GM10266 (cell line): ENCODE measurements around the gene INHA.

Source experiments
- DNase-seq: peaks from one replicate; pipeline ENCODE4 v3.0.0; 2012; ENCODE audit errors: extremely low spot score
- TF ChIP-seq, protein P1 (sequence below): IDR thresholded peaks from 2 replicates; pipeline ENCODE4 v1.5.1; 2012; ENCODE audit warnings: mild to moderate bottlenecking, low read depth; ENCODE audit not compliant: control insufficient read depth, insufficient read depth; ENCODE audit errors: missing control alignments

The INHA gene

GRCh38 chr2:219615894-219616293 lies 43.8 kb downstream of the INHA start:
- TF ChIP-seq, protein P1, sequence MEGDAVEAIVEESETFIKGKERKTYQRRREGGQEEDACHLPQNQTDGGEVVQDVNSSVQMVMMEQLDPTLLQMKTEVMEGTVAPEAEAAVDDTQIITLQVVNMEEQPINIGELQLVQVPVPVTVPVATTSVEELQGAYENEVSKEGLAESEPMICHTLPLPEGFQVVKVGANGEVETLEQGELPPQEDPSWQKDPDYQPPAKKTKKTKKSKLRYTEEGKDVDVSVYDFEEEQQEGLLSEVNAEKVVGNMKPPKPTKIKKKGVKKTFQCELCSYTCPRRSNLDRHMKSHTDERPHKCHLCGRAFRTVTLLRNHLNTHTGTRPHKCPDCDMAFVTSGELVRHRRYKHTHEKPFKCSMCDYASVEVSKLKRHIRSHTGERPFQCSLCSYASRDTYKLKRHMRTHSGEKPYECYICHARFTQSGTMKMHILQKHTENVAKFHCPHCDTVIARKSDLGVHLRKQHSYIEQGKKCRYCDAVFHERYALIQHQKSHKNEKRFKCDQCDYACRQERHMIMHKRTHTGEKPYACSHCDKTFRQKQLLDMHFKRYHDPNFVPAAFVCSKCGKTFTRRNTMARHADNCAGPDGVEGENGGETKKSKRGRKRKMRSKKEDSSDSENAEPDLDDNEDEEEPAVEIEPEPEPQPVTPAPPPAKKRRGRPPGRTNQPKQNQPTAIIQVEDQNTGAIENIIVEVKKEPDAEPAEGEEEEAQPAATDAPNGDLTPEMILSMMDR = no peak
- DNase-seq = no peak

DNA sequence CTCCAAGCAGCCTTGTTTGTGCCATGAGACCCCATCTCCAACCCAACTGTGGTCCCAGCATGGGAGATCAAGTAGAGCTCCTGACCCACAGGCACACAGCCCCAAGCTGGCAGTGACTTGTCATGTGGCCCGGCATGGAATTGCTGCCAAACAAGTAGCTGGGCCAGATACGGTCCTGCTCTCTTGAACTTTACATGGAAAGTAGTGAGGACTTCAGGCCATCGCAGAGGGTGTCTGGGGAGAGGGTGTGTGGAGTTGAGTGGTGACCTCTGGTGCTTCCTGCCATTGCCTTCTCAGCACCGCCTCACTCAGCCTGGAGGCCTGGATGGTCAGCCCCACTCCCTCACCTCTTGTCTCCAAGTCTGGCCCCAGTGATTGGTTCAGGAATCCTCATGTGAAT lies 44.4 kb downstream of the INHA start:
- TF ChIP-seq, protein P1 = no peak
- no peak for DNase-seq

DNA sequence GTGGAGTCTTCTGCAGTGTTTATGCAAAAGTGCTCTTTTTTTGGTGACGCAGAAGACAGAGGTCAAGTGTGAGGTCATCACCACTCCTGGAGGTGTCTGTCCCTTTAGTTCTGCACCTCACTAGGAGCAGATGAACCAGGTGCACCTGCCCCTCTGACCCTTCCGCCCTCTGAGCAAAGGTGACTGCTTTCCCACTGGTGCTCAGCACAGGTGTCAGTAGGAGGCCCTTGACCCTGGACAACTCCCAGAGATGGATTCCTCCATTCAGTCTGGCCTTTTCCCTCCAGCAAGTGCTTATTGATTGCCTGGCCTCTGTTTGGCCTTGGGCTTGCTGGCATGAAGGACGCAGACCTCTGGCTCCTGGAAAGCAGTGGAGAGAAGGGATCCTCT lies 46.6 kb downstream of the INHA start:
- TF ChIP-seq, protein P1 = no peak
- DNase-seq = no peak

GRCh38 chr2:219619235-219619634 lies 47.1 kb downstream of the INHA start:
- no peak for DNase-seq
- TF ChIP-seq, protein P1 = no peak

- DNase-seq = no peak
- TF ChIP-seq, protein P1 = no peak
These were observed 48.4 kb downstream of the INHA start for GRCh38 chr2:219620546-219620945.

DNA sequence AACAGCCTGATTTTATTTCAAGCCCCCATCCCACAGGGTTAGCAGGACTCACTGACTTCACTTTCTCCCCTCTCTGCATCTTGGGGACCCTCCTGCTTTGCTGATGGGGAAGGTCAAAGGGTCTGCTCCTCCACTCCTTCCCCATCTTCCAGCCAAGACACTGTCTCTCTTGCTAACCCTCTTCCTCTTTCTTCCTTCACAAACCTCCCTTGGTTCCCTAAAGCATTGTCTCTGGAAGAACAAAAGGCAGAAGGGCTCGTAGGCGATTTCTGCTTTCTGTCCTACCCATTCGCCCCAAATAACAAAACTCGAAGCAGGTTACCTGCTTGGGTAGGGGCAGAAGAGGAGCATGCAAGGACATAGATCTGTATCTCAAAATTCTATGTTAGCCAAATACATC lies 49.8 kb downstream of the INHA start:
- no peak for DNase-seq
- TF ChIP-seq, protein P1 = no peak

GRCh38 chr2:219622472-219622871 lies 50.4 kb downstream of the INHA start:
- TF ChIP-seq, protein P1 = no peak
- no peak for DNase-seq
